Natural killer cell treated with Interleukin-12 subunit alpha and Interleukin-12 subunit beta and Interleukin-15 and Interleukin-18, amount 100 ng/mL, for 72 hours (primary cell): Measurements from ENCODE around the gene MTHFSD. TPM values are rescaled to one million over a fixed set of nuclear protein-coding genes. Genes with fewer than 3 reads are reported as not detected.

ENCODE experiments used
- ATAC-seq, 2 donors: fragments of 150-1000 bp; cut with Tn5 transposase in 1 of 2; sonication (Bioruptor Pico), chemical (Tn5 transposase) in 1 of 2; 2 replicates each; pipeline ENCODE4 v1.10.0; 2021
- DNase-seq: peaks from one replicate; pipeline ENCODE4 v3.0.0; 2022; ENCODE audit warnings: low spot score
- H3K27ac Mint-ChIP-seq, 2 donors: 1 replicate in 1 of 2; 2 replicates in 1 of 2; pipeline ENCODE4 v1.8.0; 2022; ENCODE audit warnings: mixed read lengths in 2 of 2, mild to moderate bottlenecking in 1 of 2, moderate library complexity in 1 of 2
- H3K27me3 Mint-ChIP-seq, 2 donors: 1 replicate in 1 of 2; 2 replicates in 1 of 2; pipeline ENCODE4 v1.8.0; 2022; ENCODE audit warnings: mixed read lengths in 2 of 2
- H3K36me3 Mint-ChIP-seq: one replicate; pipeline ENCODE4 v1.8.0; 2022; ENCODE audit warnings: mixed read lengths
- H3K4me1 Mint-ChIP-seq, 2 donors: 1 replicate in 1 of 2; 2 replicates in 1 of 2; pipeline ENCODE4 v1.8.0; 2022; ENCODE audit warnings: low read depth in 2 of 2, mixed read lengths in 2 of 2, mild to moderate bottlenecking in 1 of 2
- H3K4me3 Mint-ChIP-seq: one replicate; pipeline ENCODE4 v1.8.0; 2022; ENCODE audit warnings: mixed read lengths
- H3K9me3 Mint-ChIP-seq: 2 replicates; pipeline ENCODE4 v1.8.0; 2022; ENCODE audit warnings: mixed read lengths
- total RNA-seq, 2 donors: library from RNA; stranded (reverse); gene quantifications; one replicate each; pipeline ENCODE4 v1.2.3, GENCODE V29; 2022

The MTHFSD gene
- total RNA-seq, 2 donors from 2014 or later = 24.3 to 32.8 TPM

GRCh38 chr16:86542756-86543750, 12.0 kb downstream of the MTHFSD start:
- H3K36me3 Mint-ChIP-seq = peaks cover 10% of the 10 kb centered on the region
- H3K4me3 Mint-ChIP-seq = no peak overlapping the region
- ATAC-seq = no peak
- no peaks in the 10 kb centered on the region for H3K4me1 Mint-ChIP-seq
- DNase-seq = no peak
- no peaks in the 10 kb centered on the region for H3K27me3 Mint-ChIP-seq
- H3K27ac Mint-ChIP-seq = no peak overlapping the region
- no peaks in the 10 kb centered on the region for H3K9me3 Mint-ChIP-seq

GRCh38 chr16:86541560-86541959, 13.5 kb downstream of the MTHFSD start:
- Mint-ChIP-seq H3K4me1 (no peaks in the 10 kb centered on the region), H3K27me3 (no peaks in the 10 kb centered on the region), H3K4me3 (no peak overlapping the region), H3K9me3 (no peaks in the 10 kb centered on the region), H3K27ac (no peak overlapping the region), H3K36me3 (peaks cover 8% of the 10 kb centered on the region)
- ATAC-seq (no peak), DNase-seq (no peak)

- ATAC-seq (no peak), DNase-seq (no peak)
- no peak overlapping the region for H3K27ac Mint-ChIP-seq
- no peak overlapping the region for H3K4me3 Mint-ChIP-seq
- no peaks in the 10 kb centered on the region for H3K9me3 Mint-ChIP-seq
- H3K27me3 Mint-ChIP-seq = no peaks in the 10 kb centered on the region
- peaks cover 8% of the 10 kb centered on the region for H3K36me3 Mint-ChIP-seq
- no peaks in the 10 kb centered on the region for H3K4me1 Mint-ChIP-seq
Observed at GRCh38 chr16:86540894-86541293, 14.1 kb downstream of the MTHFSD start.

GRCh38 chr16:86538196-86538780, 16.7 kb downstream of the MTHFSD start:
- no peak overlapping the region for H3K27ac Mint-ChIP-seq
- no peaks in the 10 kb centered on the region for H3K4me1 Mint-ChIP-seq
- no peak for DNase-seq
- H3K9me3 Mint-ChIP-seq = no peaks in the 10 kb centered on the region
- no peaks in the 10 kb centered on the region for H3K27me3 Mint-ChIP-seq
- H3K36me3 Mint-ChIP-seq = peaks cover 8% of the 10 kb centered on the region
- no peak overlapping the region for H3K4me3 Mint-ChIP-seq
- ATAC-seq = no peak

- no peak overlapping the region for H3K4me3 Mint-ChIP-seq
- peaks cover 8% of the 10 kb centered on the region for H3K36me3 Mint-ChIP-seq
- no peak for ATAC-seq
- H3K27ac Mint-ChIP-seq = no peak overlapping the region
- H3K27me3 Mint-ChIP-seq = no peaks in the 10 kb centered on the region
- no peak for DNase-seq
- no peaks in the 10 kb centered on the region for H3K4me1 Mint-ChIP-seq
- no peaks in the 10 kb centered on the region for H3K9me3 Mint-ChIP-seq
Observed at GRCh38 chr16:86537486-86537885, 17.5 kb downstream of the MTHFSD start.

GRCh38 chr16:86536621-86537020, 18.4 kb downstream of the MTHFSD start:
- ATAC-seq (no peak), DNase-seq (no peak)
- no peak overlapping the region for H3K4me3 Mint-ChIP-seq
- no peaks in the 10 kb centered on the region for H3K9me3 Mint-ChIP-seq
- H3K27ac Mint-ChIP-seq = no peak overlapping the region
- peaks cover 8% of the 10 kb centered on the region for H3K36me3 Mint-ChIP-seq
- no peaks in the 10 kb centered on the region for H3K4me1 Mint-ChIP-seq
- no peaks in the 10 kb centered on the region for H3K27me3 Mint-ChIP-seq

GRCh38 chr16:86534779-86535615, 20.0 kb downstream of the MTHFSD start:
- Mint-ChIP-seq H3K4me1 (no peaks in the 10 kb centered on the region), H3K27me3 (no peaks in the 10 kb centered on the region), H3K27ac (no peak overlapping the region), H3K4me3 (no peak overlapping the region), H3K36me3 (peaks cover 8% of the 10 kb centered on the region), H3K9me3 (no peaks in the 10 kb centered on the region)
- ATAC-seq (no peak), DNase-seq (no peak)

GRCh38 chr16:86533767-86534351, 21.2 kb downstream of the MTHFSD start:
- no peak for DNase-seq
- H3K9me3 Mint-ChIP-seq = no peaks in the 10 kb centered on the region

GRCh38 chr16:86533076-86533475, 22.0 kb downstream of the MTHFSD start:
- H3K27ac Mint-ChIP-seq = no peak overlapping the region
- H3K27me3 Mint-ChIP-seq = no peaks in the 10 kb centered on the region
- H3K4me1 Mint-ChIP-seq = no peaks in the 10 kb centered on the region
- DNase-seq (no peak), ATAC-seq (no peak)
- H3K36me3 Mint-ChIP-seq = no peaks in the 10 kb centered on the region
- H3K4me3 Mint-ChIP-seq = no peak overlapping the region
- H3K9me3 Mint-ChIP-seq = no peaks in the 10 kb centered on the region

More at GRCh38 chr16:86533767-86534351, 21.2 kb downstream of the MTHFSD start:
- Mint-ChIP-seq H3K27ac (no peak overlapping the region), H3K27me3 (no peaks in the 10 kb centered on the region), H3K36me3 (no peaks in the 10 kb centered on the region), H3K4me3 (no peak overlapping the region), H3K4me1 (no peaks in the 10 kb centered on the region)
- ATAC-seq = no peak

GRCh38 chr16:86532526-86532815, 22.6 kb downstream of the MTHFSD start:
- no peaks in the 10 kb centered on the region for H3K4me1 Mint-ChIP-seq
- H3K36me3 Mint-ChIP-seq = no peaks in the 10 kb centered on the region
- H3K27me3 Mint-ChIP-seq = no peaks in the 10 kb centered on the region
- no peaks in the 10 kb centered on the region for H3K9me3 Mint-ChIP-seq
- ATAC-seq = no peak
- no peak overlapping the region for H3K27ac Mint-ChIP-seq
- DNase-seq = no peak
- H3K4me3 Mint-ChIP-seq = no peak overlapping the region

- Mint-ChIP-seq H3K9me3 (no peaks in the 10 kb centered on the region), H3K4me3 (no peak overlapping the region), H3K36me3 (no peaks in the 10 kb centered on the region), H3K27me3 (no peaks in the 10 kb centered on the region), H3K27ac (no peak overlapping the region), H3K4me1 (no peaks in the 10 kb centered on the region)
- DNase-seq (no peak), ATAC-seq (no peak)
Observed at GRCh38 chr16:86531641-86532525, 23.2 kb downstream of the MTHFSD start.

- H3K27ac Mint-ChIP-seq = no peak overlapping the region
- no peaks in the 10 kb centered on the region for H3K9me3 Mint-ChIP-seq
- H3K36me3 Mint-ChIP-seq = no peaks in the 10 kb centered on the region
- ATAC-seq (no peak), DNase-seq (no peak)
- H3K4me1 Mint-ChIP-seq = no peaks in the 10 kb centered on the region
- H3K4me3 Mint-ChIP-seq = no peak overlapping the region
- H3K27me3 Mint-ChIP-seq = no peaks in the 10 kb centered on the region
Observed at GRCh38 chr16:86531191-86531545, 23.9 kb downstream of the MTHFSD start.
